Loucy (cell line): ENCODE results near the gene TUBGCP3.

Experiments
- CTCF ChIP-seq: fragments of 200-600 bp; sonication (generic); conservative IDR thresholded peaks from 2 replicates; pipeline ENCODE4 v1.5.1; 2014; ENCODE audit warnings: mild to moderate bottlenecking, antibody characterized with exemption, low read length
- EZH2phosphoT487 ChIP-seq: fragments of 200-600 bp; IDR thresholded peaks from 2 replicates; pipeline ENCODE4 v1.6.1; 2018; ENCODE audit warnings: antibody characterized with exemption, mild to moderate bottlenecking, moderate library complexity, borderline replicate concordance

DNA sequence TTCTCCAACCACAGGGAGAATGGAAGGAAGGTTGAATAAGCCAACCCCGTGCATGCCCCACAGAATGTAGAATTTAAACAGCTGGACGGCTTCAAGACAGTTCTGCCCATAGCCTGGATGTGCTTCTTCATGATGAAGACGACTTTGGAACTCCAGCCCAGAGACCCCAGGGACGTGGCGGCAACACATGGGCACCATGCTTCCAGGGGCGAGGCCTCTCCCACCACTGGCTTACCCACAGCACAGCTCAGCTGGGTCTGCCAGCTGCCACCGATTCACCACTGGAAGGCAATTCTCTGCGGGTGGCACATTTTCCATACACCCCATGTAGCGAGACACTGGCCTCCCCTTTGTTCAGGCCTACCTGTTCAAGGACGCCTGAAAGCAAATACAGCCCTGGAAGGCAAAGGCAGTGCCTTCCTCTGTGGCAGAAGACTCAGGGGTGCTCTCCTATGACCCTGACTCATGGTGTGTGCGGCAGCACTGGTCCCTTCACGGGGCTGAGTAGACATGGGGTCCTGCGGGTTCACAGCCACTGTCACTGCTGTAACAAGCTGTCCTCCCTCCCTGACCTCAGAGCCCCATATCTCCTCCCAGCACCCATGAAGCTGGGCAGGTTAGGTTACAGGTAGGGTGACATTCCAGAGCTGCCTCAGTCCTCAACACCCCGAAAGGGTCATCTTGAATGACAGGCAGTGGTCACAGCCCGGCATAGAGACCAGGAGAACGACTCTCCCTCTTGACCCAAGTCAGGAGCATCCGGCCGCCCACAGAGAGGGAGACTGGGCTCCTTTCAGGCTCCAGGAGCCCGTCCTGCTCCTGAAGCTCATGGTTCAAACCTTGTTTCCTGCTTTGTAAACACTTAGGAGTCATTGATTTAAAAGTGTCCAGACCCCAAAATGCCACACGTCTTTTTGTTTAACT is 139.1 kb downstream of the TUBGCP3 start:
- TF ChIP-seq CTCF (no peak), EZH2phosphoT487 (no peak)
